Activated naive CD8-positive, alpha-beta T cell treated with anti-CD3 and anti-CD28 coated beads, Interleukin-2, amount 50 U/mL, for 16 hours (primary cell): ENCODE results near the gene PTBP3.
"Not testable (repeated sequence)": the region's sequence is repeated elsewhere in the genome, so short reads cannot be mapped to it uniquely, and the experiment has no call there.

Source experiments
- DNase-seq: peaks from one replicate; pipeline ENCODE4 v3.0.0-alpha.2; 2020; ENCODE audit warnings: low read depth, low spot score

Gene PTBP3

DNA sequence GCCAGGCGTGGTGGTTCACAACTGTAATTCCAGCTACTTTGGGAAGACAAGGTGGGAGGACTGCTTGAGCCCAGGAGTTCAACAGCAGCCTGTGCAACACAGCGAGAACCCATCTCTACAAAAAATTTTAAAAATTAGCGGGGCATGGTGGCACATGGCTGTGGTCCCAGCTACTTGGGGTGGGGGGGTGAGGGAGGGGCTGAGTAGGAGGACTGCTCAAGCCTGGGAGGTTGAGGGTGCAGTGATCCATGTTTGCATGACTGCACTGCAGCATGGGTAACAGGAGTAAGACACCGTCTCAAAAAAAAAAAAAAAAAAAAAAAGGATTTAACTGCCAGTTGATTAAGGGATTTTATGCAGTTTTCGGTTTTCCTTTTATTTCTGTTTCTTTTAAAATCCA, 65.0 kb downstream of the PTBP3 start:
- DNase-seq, result no peak

DNA sequence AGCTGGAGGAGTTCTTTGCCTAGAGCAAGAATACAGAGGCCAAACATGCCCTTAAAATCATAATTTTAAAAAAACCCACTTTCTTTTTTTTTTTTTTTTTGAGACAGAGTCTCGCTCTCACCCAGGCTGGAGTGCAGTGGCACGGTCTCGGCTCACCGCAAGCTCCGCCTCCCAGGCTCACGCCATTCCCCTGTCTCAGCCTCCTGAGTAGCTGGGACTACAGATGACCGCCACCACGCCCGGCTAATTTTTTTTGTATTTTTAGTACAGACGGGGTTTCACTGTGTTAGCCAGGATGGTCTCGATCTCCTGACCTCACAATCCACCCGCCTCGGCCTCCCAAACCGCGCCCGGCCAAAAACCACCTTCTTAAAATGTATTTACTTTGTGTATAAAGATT, 66.3 kb downstream of the PTBP3 start:
- DNase-seq, result not testable (repeated sequence)

DNA sequence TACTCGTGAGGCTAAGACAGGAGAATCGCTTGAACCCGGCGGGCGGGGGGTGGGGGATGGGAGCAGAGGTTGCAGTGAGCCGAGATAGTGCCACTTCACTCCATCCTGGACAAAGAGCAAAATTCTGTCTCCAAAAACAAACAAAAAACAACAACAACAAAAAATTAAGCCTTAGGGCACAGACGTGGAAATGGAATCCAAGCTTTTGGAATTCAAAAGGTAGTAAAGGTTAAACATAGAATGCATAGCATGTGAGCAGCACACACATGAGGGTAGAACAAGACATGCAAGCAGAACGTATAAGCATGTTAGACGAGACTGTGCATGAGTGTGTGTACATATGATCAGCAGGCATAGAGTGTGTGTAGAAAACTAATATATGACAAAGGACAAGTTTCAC, 68.0 kb downstream of the PTBP3 start:
- no peak for DNase-seq

DNA sequence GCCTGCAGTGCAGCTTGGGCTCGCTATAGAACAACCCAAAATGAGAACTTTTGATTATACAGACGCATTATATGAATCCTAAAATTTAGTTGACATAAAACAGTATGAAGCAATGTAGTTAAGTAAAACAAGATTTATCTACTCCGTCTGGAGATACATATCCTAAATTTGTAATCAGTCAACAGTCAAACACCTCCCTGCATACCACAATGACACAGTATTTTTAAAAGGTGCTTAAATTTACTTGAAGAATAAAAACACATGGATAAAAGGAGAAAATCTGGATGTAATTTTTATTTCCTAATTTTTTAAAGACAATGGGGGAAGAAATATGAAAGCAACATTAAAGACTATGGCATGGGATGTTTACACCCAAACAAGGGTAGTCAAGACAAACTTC, 70.8 kb downstream of the PTBP3 start:
- no peak for DNase-seq

DNA sequence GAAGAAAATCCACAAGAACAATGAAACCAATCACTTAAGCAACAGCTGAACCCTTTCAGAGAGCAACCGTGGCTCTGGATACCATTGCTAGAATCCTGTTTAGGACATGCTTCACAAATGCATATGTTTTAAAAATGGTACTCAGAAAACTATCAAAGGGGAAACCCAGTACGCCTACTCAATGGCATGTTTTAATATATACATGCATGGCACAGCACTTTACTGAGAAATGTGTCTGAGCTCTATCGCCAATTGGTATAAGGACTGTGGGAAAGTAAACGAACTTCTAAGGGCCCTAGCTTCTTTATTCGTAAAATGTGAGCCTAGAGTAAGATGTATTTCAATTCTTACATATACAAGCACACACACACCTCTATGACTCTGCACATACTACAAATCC, 72.3 kb downstream of the PTBP3 start:
- no peak for DNase-seq

DNA sequence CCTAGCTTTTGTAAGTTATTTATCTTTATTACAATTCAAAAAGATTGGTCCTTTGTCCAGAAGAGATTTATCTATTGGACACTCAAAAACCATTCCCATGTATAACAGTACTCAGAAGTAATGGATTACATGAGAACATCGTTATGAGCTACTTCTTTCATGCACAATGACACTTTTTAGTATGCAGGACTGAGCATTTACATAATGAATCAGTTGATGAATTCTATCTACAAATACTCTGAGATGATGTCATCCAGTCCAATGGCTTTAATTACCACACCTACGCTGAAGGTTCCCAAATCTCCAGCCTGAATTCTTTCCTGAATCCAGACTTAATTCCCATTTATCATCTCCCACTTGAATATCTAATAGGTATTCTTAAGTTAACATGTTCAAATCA, 75.3 kb downstream of the PTBP3 start:
- DNase-seq, result no peak

DNA sequence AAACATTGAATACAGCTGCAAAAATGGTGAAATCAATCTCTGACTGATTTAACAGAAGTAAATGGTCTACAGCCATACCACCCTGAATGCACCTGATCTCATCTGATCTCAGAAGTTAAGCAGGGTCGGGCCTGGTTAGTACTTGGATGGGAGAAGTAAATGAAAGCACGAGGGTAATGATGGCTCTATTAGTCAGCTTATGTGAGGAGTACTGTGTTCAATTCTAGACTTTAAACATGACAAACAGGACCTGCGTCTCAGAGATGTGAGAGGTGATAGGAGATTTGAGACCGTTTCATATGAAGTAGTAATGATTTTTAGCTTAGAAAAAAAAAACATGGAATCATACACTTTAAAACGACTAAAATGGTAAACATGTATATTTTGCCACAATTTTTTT, 81.2 kb downstream of the PTBP3 start:
- no peak for DNase-seq

DNA sequence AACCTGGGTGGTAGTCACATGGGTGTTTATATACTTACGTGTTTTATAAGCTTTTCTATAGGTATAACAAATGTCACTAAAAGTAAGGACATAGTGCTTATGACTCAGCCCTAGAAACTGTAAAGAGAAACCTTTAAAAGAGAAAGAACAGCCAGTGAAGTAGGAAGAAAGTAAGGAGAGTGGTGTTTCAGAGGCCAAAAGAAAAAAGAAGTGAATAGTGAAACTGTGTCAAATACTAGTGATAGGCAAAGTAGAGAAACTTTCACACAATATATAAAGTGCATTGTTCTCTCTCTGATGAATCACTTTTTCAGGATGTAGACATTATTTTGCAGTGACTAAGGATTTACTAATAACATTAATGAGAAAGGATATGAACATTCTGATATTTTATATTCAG, 84.1 kb downstream of the PTBP3 start:
- no peak for DNase-seq

DNA sequence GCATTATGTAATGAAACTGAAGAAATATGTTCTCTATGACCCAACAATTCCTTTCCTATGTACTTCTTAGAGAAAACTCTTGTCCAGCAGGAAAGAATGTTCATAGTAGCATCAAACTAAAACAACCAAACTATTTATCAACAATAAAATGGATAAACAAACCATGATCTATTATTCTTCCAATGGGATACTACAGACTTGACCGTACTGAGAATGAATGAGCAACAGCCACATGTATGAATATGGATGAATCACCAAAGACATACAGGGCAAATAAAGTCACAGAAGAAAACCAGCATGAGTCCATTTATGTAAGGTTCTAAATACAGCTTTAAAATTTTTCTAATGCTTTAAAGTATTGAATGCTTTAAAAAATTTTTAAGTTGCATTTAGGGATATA, 84.7 kb downstream of the PTBP3 start:
- DNase-seq, result no peak

DNA sequence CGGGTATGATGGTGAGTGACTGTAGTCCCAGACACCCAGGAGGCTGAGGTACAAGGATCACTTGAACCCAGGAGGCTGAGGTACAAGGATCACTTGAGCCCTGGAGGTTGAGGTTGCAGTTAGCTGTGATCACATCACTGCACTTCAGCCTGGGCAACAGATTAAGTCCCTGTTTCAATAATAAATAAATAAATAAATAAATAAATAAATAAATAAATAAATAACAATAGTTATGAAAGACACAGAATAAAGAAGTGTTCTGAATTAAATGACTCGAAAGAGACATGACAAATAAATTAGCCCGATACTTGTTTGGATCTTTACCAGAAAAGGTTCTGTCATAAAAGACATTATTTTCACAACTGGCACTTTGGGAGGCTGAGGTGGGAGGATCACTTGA, 86.3 kb downstream of the PTBP3 start:
- DNase-seq, result no peak

DNA sequence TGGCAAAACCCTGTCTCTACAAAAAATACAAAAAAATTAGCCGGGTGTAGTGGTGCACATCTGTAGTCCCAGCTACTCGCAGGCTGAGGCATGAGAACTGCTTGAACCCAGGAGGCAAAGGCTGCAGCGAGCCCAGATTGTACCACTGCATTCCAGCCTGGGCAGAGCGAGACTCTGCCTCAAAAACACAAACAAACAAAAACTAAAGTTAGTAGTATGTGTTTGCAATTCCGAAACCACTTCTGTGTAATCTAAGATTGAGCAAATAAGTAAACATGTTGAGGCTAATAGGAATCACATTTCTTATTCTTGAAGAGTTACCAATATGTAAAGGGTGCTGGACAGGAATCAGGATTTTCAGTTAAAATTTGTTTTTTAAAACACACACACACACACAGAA, 88.3 kb downstream of the PTBP3 start:
- DNase-seq, result no peak

DNA sequence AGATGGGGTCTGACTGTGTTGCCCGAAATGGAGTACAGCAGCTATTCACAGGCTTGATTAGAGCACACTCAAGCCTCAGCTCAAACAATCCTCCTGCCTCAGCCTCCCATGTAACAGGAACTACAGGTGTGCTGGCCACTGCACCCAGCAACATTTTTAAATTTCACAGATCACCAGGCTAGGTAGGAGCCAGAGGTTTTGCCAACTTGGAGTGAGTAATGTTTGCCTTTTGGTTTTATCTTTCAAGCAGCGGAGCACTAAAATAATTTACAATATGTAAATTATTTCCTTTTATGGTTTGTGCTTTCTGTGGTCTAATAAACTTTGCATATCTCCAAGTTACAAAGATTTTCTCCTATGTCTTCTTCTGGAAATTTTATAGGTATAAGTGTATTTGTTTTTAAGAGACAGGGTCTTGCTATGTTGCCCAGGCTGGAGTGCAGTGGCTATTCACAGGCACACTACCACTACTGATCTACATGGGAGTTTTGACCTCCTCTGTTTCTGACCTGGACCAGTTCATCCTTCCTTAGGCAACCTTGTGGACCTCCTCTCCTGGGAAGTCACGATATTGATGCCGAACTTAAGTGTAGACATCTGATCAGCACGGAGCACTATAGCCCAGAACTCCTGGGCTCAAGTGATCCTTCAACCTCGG, 91.1 kb downstream of the PTBP3 start:
- no peak for DNase-seq

DNA sequence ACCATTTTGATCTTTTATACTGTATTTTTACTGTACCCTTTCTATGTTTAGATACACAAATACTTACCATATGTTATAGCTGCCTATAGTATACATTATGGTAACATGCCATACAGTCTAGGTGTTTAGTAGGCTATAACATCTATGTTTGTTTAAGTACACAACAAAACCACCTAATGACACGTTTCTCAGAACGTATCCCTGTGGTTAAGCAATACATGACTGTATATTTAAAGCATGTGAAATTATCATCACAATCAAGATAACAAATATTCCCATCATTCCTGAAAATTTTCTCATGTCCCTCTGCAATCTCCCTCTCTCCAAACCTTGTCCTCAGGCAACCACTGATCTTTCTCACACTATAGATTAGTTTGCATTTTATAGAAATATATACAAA, 91.9 kb downstream of the PTBP3 start:
- DNase-seq, result no peak

DNA sequence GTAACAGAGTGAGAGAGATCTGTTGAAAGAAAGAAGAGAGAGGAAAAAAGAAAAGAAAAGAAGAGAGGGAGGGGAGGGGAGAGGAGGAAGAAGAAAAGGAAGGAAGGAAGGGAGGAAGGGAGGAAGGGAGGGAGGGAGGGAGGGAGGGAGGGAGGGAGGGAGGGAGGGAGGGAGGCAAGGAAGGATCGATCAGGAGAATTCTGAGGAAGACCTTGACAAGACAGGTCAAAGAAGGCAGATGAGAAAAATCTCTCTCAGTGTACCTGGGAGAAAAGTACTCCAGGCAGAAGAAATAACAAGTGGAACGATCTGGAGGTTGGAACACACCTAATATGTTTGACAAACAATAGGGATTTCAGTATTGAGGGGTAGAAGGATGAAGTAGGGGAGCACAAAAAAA, 93.7 kb downstream of the PTBP3 start:
- no peak for DNase-seq

DNA sequence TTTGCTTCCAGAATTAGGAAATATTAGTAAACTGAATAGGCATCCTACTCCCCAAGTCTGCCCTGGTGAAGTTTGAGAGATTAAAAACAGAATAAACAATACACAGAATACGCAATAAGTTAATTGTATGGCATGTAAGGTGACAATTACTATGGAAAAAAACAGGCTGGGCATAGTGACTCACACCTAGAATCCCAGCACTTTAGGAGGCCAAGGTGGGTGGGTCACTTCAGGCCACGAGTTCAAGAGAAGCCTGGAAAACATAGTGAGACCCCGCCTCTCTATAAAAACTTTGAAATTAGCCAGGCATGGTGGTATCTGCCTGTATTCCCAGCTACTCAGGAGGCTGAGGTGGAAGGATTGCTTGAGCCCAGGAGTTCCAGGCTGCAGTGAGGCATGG, 94.1 kb downstream of the PTBP3 start:
- DNase-seq, result no peak

DNA sequence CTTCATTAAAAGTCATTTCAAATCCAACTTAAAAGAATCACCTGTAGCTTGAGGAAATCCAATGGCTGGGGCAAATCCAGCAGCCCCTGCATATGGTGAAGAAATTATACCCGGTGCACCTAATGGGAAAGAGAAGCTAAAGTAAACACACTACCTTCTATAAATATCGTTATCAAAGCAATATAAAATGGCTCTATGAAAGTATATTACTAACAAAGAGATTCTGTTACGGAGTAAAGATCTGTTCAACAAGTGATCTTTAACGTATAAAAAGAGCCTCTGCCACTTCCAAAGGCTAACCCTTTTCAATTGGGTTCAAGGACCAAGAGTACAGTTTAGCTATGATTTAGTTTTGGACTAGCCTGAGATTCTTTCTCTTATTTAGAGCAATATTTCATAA, 98.6 kb downstream of the PTBP3 start:
- no peak for DNase-seq

DNA sequence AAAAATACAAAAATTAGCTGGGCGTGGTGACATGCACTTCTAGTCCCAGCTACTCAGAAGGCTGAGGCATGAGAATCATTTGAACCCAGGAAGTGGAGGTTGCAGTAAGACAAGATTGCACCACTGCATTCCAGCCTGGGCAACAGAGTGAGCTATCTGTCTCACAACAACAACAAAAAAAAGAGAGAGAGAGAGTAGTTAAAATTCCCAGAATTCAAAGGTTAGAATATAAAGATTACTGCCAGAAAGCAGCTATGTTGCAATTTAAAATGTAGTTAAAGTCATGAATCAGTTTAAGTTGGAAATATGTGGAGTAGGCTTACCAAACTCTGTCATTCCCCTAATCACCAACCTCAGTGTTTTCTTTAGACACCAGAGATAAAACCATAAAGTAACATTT, 99.7 kb downstream of the PTBP3 start:
- DNase-seq, result no peak

DNA sequence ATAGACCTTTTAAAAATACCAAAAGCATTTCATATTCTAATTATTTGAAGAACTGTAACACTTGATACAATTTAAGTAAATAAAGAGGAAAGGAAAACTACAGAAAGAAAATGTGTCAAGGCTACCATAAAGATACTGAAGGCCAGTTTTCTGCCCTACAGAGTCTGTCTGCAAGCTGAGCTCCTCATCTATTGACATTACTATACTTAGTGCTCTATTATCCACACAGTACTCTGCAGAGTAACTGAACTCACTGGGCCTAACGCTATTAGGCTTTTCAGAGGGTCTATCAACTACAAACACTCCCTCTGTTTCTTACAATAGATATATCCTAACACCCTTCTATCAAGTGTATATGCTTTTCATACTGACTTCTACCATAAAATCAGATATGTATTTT, 101.2 kb downstream of the PTBP3 start:
- DNase-seq, result no peak

DNA sequence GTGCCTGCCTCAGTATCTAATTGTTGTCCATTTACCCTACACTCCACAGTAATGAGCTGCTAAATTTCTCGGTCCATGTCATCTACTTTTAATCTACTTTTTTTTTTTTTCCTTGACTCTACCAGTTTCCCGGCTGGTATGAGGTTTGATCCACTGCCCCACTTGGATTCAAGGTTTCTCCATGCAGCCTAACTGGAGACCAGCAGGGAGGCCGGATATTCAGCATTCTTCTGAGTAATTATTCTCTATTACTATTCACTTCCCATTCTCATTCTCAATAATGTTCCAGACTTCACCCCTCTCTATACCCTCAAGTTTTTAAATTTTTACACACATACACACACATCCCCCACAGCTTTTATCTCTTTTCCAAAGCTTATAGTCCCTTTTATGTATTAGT, 107.3 kb downstream of the PTBP3 start:
- no peak for DNase-seq

DNA sequence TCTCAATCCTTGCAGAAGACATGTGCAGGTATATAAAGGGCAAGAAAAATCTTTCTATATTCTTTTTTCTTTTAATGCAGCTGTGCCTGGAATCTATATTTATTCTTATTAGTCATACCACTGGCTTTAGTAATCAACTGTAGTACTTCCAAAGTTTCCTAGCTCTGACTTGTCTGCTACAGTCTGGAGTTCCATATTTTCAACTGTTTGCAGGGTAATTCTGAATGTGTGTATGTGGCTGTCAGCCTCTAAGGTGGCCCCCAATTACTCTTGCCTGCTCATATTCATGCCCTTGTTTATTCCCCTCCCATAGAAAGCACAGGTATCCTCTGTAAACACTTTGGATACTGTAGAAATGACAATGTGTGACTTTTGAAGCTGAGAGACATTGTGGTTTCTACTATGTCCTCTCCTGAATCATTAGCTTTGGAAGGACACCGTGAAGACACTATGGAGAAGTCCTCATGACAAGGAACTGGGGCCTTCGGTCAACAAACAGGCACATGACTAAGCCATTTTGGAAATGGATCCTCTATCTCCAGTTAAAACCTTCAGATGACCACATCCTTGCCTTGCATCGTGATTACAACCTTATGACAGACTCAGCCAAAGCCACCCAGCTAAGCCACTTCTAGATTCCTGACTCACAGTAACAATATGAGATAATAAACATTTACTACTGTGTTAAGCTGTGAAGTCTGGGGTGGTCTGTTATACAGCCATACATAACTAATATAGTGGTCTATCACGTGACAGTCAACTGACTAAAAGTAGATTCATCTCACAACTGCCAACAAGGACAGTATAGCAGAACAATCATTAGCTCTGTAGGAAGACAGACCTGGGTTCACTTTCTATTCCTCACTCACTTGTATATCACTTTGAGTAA, 108.8 kb downstream of the PTBP3 start:
- no peak for DNase-seq

DNA sequence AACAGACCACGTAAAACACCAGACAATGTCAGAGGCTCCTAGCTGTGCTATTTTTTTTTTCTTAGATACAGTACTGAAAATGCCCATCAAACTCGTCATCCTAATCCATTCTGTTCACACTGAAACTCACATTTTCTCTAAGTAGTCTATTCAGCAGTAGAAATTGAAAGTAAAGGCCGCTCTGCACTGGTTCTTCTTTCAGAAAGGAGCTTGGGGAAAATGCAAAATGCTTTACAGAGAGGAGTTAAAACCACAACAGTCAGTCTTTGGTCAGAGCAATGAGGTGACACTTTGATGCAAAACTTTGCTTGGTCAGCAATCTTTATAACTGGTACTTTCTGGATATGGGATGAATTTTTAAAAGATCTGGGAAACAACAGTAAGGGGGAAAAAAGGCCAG, 114.5 kb downstream of the PTBP3 start:
- DNase-seq, result no peak

DNA sequence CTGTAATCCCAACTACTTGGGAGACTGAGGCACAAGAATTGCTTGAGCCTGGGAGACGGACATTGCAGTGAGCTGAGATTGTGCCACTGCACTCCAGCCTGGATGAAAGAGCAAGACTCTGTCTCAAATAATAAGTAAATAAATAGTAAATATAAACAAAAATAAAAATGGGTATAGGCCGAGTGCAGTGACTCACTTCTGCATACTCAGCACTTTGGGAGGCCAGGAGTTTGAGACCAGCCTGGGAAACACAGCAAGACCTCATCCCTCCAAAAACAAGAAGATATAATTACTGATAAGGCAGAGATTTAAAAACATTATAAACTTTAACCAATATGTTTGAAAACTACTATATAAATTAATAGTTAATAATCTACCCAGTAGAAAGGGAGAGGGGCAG, 120.5 kb downstream of the PTBP3 start:
- no peak for DNase-seq

DNA sequence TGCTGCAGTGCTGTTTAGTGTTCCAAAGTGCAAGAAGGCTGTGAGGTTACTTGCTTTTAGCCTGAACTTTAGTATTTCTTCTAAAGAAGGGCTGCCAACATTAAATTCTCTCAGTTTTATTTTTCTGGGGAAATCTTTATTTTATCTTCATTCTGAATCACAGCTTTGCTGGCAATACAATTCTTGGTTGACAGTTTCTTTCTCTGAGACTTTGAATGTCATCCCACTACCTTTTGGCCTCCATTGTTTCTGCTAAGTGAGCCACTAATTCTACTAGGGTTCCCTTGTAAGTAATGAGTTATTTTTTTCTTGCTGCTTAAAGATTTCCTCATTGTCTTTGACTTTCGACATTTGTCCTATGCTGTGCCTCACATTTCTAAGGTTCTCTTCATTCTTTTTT, 126.0 kb downstream of the PTBP3 start:
- DNase-seq, result no peak
